Measurements from ENCODE around the gene ATMIN. TPM values are rescaled to one million over a fixed set of nuclear protein-coding genes. Genes with fewer than 3 reads are reported as not detected.
A peak's percentile ranks its signal among the peaks of the same experiment; 100 is the strongest.

The ATMIN gene, protein sequence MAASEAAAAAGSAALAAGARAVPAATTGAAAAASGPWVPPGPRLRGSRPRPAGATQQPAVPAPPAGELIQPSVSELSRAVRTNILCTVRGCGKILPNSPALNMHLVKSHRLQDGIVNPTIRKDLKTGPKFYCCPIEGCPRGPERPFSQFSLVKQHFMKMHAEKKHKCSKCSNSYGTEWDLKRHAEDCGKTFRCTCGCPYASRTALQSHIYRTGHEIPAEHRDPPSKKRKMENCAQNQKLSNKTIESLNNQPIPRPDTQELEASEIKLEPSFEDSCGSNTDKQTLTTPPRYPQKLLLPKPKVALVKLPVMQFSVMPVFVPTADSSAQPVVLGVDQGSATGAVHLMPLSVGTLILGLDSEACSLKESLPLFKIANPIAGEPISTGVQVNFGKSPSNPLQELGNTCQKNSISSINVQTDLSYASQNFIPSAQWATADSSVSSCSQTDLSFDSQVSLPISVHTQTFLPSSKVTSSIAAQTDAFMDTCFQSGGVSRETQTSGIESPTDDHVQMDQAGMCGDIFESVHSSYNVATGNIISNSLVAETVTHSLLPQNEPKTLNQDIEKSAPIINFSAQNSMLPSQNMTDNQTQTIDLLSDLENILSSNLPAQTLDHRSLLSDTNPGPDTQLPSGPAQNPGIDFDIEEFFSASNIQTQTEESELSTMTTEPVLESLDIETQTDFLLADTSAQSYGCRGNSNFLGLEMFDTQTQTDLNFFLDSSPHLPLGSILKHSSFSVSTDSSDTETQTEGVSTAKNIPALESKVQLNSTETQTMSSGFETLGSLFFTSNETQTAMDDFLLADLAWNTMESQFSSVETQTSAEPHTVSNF
- total RNA-seq = 25.9 TPM

DNA sequence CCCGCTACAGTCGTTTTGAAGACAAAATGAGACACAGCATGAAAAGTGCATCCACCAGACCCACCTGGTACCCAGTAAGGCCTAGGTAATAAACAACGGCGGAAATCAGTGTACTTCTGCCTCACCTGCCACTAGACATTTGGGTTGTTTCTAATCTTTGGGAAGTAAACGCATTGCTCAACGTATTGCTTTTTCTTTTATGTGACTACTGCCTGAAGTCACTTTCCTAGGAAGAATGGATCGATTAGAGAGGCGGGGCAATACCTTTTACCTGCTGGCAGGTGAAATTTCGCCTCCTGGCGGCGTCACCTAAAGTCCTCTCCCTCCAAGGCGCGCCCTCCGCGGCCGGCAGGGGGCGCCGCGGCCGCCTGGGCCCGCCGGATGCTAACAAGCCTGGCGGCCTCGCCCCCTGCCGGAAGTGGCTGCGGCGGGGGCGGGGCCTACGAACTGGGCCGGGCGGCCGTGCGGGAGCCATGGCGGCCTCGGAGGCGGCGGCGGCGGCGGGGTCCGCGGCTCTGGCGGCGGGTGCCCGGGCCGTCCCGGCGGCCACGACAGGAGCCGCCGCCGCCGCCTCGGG lies at the start of gene ATMIN:
Gene ATMIN, plus strand, starts transcription at position 445 of the 577 bp plus-strand sequence. Its CDS starts 29 bp downstream, at position 474.
- peak; percentile 63 for DNase-seq

DNA sequence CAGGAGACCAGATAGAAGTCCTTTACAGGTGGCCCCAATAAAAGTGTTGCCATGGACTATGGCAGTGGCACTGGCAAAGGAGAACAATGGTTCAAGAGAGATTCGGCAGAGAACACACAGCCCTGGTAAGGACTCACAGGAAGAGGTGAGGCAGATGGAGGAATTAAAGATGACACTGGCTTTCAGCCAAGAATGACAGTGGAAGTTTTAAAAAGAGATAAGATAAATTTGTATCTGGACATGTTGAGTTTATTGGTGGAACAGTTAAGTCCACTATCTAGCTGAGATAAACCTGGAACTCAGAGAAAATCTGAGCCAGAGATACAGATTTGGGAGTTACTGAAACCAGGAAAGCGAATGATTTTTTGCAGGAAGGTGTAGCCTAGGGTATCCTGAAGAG lies 49.1 kb upstream of the ATMIN start:
- DNase-seq = no peak

DNA sequence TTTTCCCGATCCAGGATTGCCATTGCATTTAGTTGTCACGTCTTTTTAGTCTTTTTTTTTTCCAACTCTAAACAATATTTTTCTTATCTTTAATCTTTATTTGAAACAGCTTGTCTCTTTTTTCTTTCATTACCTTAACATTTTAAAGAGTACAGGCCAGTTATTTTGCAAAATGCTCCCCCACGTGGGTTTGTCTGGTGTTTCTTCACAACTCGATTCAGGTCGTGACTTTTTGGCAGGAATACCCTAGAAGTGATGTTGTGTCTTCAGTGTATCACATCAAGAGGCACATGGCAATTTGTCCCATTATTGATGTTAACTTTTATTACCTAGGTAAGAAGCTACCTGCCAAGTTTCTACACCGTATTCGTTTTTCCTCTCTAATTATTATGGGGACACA lies 46.9 kb upstream of the ATMIN start:
- DNase-seq = no peak

DNA sequence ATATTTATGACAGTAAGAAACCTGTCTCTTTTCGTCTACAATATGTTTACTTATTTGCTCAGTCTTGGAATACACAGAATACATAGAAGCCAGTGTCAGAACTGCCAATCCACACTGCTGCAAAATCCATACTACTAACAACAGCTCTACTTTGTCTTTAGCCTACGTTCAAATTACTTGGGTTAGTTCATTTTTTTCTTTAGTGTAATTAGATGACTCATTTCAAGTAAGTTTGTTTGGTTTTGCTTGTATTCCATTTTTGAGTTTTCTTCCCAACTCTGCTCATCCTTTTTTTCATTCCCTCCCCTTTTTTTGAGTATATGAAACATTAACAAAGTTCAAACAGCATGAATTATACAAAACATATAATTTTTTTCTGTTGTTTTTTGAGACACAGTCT lies 45.8 kb upstream of the ATMIN start:
- no peak for DNase-seq

DNA sequence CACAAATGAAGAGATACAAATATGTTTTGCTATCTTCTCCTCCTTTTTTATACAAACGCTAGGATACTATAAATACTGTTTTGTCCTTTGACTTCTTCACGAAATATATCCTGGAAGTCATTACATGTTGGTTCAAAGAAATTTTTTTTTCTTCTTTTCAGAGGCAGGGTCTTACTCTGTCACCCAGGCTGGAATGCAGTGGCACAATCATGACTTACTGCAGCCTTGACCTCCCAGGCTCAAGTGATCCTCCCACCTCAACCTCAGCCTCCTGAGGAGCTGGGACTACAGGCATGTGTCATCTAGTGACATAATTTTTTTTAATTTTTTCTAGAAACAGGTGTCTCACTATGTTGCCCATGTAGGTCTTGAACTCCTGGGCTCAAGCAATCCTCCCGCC lies 45.1 kb upstream of the ATMIN start:
- no peak for DNase-seq

DNA sequence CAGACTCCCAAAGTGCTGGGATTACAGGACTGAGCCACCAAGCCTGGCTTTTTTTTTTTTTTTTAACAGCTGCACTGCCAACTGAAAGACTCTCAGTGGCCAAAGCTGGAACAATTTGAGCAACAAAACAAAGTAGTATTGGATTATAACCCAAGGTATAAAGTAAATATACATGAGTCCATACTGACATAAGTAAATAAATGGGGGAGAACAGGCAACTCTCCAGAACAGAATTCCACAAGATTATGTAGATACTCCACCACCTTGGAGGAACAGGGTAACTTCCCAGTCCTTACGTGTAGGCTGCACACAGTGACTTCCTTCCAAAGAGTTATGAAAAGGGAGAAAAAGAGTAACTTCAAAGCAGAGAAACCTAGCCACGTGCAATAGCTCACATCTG lies 44.7 kb upstream of the ATMIN start:
- DNase-seq = no peak

DNA sequence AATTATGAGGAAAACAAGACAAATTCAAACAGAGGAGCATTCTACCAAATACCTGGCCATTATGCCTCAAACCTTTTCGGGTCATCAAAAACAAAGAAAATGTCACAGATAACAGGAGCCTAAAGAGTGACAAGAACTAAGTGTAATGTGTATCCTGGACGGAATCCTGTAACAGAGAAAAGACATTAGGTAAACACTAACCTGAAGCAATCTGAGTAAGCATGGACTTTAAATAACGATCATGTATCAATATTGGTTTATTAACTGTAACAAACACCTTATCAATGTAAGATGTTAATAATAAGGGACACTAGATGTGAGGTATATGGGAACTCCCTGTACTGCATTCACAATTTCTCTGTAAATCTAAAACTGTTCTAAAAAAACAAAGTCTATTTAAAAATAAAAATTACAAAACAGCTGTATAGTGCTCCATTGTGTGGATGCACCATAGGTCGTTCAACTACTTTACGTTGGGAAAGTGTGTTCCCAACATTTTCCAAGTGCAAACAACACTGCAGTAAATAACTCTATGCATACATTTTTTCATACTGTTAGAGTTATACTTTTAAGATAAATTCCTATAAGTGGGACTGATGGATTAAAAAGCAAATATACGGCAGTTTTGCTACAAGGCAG lies 43.7 kb upstream of the ATMIN start:
- no peak for DNase-seq

DNA sequence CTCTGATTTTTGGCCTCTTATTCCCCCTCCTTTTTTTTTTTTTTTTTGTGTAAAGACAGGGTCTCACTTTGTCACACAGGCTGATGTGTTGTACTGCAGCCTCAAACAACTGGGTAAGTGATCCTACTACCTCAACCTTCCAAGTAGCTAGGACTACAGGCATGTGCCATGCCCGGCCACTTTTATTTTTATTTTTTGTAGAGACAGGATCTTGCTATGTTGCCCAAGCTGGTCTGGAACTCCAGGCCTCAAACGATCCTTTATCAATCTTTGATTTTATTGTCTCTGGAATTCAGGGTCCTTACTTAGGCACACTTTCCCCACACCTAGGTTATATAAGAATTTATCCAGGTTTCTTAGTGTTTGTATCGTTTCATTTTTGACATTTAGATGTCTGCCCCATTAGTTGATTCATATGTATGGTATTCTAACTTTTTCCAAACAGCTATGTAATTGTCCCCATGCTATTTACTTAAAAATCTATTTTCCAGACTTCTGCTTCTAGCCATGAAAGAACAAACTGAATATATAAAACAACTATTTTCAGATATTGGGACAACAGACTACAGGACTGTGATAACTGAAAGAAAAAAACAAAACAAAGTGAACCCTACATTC lies 42.9 kb upstream of the ATMIN start:
- no peak for DNase-seq

DNA sequence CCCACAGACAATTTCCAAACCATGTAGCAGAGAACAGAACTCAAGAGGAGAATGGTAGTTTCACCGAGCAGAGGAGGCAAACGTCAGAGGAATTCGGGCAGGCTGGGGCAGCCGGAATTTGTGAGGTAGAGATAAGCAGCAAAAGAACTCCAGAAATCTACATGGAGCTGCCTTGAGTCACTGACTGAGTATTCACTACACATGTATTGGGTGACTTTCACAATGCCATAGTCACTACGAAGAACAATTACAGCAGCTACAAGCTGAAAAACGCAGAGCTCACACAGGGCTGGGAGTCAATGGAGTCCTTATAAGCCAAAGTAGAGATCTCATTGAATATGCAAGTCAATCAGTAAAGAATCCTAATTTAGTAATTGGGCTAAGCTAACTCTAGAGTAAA lies 42.3 kb upstream of the ATMIN start:
- DNase-seq = no peak

DNA sequence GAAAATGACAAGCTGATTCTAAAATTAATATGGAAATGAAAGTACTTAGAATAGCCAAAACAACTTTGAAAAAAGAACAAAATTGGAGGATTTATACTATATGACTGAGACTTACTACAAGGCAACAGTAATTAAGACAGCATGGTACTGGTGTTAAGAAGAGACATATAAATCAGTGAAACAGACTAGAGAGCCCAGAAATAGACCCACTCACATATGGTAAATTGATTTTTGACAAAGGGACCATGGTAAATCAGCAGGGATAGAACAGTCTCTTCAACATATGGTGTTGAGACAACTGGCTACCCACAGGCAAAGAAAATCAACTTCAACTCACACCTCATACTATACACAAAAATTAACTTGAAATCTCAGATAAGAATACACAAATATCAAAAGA lies 41.8 kb upstream of the ATMIN start:
- no peak for DNase-seq

DNA sequence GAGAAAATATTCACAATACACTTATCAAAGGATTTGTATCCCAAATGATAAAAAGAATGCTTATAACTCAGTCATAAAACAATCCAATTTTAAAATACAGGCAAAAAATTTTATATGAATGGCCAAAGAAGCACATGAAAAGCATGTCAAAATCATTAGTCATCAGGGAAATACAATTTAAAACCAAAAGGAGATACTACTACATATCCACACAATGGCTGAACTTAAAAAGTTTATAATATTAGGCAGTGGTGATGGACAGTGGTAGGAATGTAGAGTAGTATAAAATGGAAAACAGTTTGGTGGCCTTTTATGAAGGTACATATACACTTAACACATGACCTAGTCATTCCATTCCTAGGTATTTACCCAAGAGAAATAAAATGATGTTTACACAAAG lies 41.2 kb upstream of the ATMIN start:
- DNase-seq = no peak

DNA sequence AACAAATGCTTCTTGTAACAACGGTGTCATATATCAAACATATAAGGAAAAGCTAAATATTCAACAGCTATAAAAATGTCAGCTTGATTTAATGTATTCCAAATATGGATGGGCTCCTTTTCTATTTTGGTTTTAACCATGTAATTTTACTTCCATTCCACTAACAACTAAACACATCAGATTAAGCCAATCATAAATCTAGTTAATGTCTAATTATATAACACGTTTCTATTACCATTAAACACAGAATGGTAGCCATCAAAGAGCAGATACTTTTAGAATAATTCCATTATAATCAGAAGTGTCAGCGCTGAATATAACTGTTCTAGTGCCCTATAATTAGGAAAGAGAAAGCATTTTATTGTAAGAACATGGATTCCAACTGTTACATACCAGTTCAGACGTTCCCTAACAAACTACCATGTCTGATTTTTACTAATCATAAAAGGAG lies 38.9 kb upstream of the ATMIN start:
- DNase-seq = no peak

DNA sequence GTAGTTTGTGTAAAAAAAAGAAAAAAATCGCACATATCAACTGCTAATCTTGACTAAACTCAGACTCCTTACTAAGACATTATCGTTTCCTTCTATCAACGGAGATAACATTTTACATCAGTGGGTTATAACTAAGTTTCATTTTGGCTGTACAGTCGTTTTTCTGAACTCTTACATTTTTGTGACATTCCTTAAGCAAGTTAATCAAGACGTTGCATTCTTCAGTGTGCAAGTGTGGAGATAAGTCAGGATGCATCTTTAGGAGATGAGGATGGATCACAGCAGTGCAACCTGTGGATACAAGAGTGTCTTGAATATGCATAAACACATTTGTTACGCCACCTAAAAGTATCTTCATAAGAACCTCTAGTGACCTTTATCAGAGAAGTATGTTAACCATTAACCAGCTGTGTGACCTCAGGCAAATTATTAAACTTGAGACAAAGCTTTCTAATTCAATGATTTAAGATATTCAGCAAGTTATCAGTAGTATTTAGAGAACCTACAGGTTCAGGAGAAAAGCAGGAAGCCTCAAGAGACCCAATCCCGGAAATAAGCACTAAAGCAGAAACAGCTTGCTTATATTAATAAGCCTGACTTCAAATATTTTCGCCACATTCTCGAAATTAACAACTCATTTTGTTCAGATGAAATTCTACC lies 38.4 kb upstream of the ATMIN start:
- DNase-seq = no peak

DNA sequence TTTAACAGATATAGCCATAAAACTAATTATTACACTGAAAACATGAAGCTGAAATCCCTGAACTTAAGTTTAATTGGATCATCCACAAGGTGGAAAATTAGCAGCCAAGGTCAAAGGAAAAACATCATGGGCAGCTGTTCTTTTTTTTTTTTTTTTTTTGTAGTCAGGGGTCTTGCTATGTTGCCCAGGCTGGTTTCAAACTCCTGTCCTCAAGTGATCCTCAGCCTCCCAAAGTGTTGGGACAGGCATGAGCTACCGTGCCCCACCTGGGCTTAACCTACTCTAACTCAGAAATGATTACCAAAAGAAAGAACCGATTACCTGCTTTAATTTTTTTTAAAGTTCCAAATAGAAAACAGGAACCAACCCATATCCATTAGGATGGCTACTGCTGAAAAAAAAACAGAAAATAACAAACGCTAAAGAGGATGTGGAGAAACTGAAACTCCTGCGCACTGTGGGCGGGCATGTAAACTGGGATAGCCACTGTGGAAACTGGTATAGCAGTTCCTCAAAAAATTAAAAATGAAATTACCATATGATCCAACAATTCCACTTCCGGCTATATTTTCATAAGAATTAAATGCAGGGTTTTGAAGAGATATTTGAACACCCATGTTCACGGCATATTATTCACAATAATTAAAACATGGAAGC lies 37.5 kb upstream of the ATMIN start:
- no peak for DNase-seq

DNA sequence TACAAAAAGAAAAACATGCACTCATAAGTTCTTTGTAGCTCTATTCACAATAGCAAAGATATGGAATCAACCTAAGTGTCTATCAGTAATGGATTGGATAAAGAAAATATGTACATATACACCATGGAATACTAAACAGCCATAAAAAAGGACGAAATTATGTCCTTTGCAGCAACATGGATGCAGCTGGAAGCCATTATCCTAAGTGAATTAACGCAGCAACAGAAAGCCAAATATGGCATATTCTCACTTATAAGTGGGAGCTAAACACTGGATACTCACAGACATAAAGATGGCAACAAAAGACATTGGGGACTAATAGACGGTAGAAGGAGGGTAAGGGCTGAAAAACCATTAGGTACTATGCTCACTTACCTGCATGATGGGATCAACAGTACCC lies 34.8 kb upstream of the ATMIN start:
- no peak for DNase-seq

DNA sequence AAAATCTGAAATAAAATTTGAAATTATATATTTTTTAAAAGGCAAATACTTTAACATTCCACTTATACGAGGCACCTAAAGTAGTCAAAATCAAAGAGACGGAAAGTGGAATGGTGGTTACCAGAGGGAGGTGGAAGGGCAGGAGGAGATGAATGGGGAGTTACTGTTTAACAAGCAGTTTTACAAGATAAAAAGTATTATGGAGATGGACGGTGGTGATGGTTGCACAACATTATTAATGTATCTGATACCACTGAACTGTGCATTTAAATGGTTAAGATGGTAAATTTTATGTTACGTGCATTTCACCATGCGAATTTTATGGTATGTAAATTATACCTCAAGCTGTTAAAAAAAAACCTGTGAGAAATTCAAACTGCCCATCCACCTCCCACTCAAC lies 34.3 kb upstream of the ATMIN start:
- no peak for DNase-seq

DNA sequence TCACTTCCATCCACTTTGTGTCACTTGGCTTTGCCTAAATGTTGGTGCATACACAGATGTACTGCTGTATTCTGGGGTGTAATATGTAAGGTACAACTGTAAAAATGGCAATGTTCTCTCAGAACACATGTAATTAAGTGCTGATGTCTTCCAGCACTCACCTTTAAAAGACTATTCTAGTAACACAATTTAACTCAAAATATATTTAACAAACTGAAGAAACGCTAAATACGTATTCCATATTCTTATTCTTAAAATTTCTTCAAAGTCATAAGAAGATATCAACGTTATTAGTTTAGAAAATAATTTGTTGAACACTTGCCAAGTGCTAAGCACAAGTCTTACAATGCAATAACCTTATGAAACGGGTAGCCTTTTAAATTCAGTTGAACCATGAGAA lies 32.6 kb upstream of the ATMIN start:
- DNase-seq = no peak

DNA sequence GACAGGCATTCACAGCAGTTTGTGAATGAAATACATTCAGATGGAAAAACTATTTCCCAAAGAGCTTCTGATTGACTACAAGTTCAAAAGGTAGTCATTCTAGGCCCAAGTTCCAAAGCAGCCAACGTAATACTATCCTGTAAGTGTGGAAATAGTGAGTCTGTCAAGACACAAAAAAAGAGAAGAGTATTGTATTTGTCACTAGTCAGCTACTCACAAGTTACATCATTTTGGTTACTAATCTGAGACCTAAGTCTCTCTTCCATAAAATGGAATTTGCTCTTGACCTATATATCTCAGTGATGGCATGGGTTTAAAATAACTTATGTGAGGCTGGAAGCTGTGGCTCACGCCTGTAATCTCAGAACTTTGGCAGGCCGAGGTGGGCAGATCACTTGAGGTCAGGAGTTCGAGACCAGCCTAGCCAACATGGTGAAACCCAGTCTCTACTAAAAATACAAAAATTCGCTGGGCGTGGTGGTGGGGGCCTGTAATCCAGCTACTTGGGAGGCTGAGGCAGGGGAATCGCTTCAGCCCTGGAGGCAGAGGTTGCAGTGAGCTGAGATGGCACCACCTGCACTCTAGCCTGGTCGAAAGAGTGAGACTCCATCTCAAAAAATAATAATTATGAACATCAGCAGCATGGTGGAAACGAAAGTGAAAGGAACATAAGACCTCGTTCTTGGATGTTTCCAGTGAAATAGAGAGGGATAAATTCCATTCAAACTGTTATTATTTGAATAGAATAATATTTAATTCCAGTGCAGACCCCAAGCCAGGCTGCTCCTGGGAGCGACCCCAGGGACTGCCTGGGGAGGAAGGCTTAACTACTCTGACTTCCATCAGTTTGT lies 31.8 kb upstream of the ATMIN start:
- DNase-seq = no peak

DNA sequence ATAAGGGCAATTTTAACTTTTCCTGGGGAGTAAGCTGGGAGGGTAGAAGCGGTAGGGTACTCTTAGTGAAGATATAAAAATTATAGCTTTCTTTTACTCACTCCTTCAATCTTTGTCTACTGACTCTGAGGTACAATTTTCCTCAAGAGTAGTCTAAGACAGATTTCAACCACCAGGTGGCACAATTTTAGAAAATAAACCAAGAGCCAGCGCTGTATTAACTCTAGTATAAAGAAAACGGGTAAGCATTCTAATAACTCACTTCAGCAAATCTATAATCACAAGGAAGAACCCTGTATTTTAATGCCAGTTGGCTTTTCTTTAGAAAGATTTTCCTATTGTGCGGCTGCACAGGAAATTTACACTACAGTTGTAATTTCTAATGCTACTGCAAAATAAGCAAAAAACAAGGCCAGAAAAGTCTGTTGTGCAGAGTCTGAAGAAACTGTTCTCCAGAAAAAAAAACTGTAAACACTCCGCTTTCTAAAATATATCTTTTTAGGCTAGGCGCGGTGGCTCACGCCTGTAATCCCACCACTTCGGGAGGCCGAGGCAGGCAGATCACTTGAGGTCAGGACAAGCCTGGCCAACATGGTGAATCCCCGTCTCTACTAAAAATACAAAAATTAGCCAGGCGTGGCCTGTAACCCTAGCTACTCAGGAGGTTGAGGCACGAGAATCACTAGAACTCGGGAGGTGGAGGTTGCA lies 30.8 kb upstream of the ATMIN start:
- DNase-seq = peak; percentile 30

All from skin of body (tissue), 2 donors.